GM06990 (cell line): ENCODE data around the gene TOPAZ1.

Source experiments
- DNase-seq: peaks from one replicate; pipeline ENCODE4 v3.0.0-alpha.2; 2011; ENCODE audit not compliant: insufficient read length; ENCODE audit errors: extremely low read depth
- H3K27me3 ChIP-seq: replicated peaks from 2 replicates; pipeline ENCODE4 v1.6.0; 2011; ENCODE audit warnings: low read length; ENCODE audit not compliant: control insufficient read depth, insufficient read depth
- H3K36me3 ChIP-seq: 2 replicates; pipeline ENCODE4 v1.5.1; 2011; ENCODE audit warnings: low read length; ENCODE audit not compliant: control insufficient read depth, insufficient read depth
- H3K4me3 ChIP-seq: replicated peaks from 2 replicates; pipeline ENCODE4 v1.5.1; 2011; ENCODE audit warnings: low read depth, mild to moderate bottlenecking, control low read depth, low read length
- CTCF ChIP-seq: IDR thresholded peaks from 2 replicates; pipeline ENCODE4 v1.5.1; 2011; ENCODE audit warnings: low read length, control low read depth, mild to moderate bottlenecking, inconsistent platforms; ENCODE audit not compliant: insufficient read depth, poor library complexity, severe bottlenecking

Gene TOPAZ1

GRCh38 chr3:44277925-44278324, 36.2 kb downstream of the TOPAZ1 start:
- no peak for TF ChIP-seq CTCF
- Histone ChIP-seq H3K4me3 (no peak overlapping the region), H3K27me3 (no peaks in the 10 kb centered on the region), H3K36me3 (no peaks in the 10 kb centered on the region)
- no peak for DNase-seq

- H3K4me3 ChIP-seq: no peak overlapping the region
- no peak for DNase-seq
- no peak for TF ChIP-seq CTCF
- H3K27me3 ChIP-seq: no peaks in the 10 kb centered on the region
- H3K36me3 ChIP-seq: no peaks in the 10 kb centered on the region
These were observed 38.4 kb downstream of the TOPAZ1 start for GRCh38 chr3:44280077-44280476.

GRCh38 chr3:44280631-44281030, 38.9 kb downstream of the TOPAZ1 start:
- Histone ChIP-seq H3K4me3 (no peak overlapping the region), H3K36me3 (no peaks in the 10 kb centered on the region), H3K27me3 (no peaks in the 10 kb centered on the region)
- DNase-seq: no peak
- no peak for TF ChIP-seq CTCF

GRCh38 chr3:44284949-44285348, 43.3 kb downstream of the TOPAZ1 start:
- TF ChIP-seq CTCF: no peak
- no peak for DNase-seq
- H3K4me3 ChIP-seq: no peak overlapping the region
- no peaks in the 10 kb centered on the region for H3K27me3 ChIP-seq
- no peaks in the 10 kb centered on the region for H3K36me3 ChIP-seq

- H3K36me3 ChIP-seq: no peaks in the 10 kb centered on the region
- DNase-seq: no peak
- TF ChIP-seq CTCF: no peak
- no peak overlapping the region for H3K4me3 ChIP-seq
- H3K27me3 ChIP-seq: no peaks in the 10 kb centered on the region
These were observed 48.3 kb downstream of the TOPAZ1 start for GRCh38 chr3:44289882-44290462.

GRCh38 chr3:44292276-44292675, 50.6 kb downstream of the TOPAZ1 start:
- no peak for DNase-seq
- Histone ChIP-seq H3K27me3 (no peaks in the 10 kb centered on the region), H3K36me3 (no peaks in the 10 kb centered on the region), H3K4me3 (no peak overlapping the region)
- TF ChIP-seq CTCF: no peak
